Measurements from ENCODE around the gene MAT2B.

The MAT2B gene

GRCh38 chr5:163509291-163509951, 4.0 kb downstream of the MAT2B start:
- TF ChIP-seq, protein P1, sequence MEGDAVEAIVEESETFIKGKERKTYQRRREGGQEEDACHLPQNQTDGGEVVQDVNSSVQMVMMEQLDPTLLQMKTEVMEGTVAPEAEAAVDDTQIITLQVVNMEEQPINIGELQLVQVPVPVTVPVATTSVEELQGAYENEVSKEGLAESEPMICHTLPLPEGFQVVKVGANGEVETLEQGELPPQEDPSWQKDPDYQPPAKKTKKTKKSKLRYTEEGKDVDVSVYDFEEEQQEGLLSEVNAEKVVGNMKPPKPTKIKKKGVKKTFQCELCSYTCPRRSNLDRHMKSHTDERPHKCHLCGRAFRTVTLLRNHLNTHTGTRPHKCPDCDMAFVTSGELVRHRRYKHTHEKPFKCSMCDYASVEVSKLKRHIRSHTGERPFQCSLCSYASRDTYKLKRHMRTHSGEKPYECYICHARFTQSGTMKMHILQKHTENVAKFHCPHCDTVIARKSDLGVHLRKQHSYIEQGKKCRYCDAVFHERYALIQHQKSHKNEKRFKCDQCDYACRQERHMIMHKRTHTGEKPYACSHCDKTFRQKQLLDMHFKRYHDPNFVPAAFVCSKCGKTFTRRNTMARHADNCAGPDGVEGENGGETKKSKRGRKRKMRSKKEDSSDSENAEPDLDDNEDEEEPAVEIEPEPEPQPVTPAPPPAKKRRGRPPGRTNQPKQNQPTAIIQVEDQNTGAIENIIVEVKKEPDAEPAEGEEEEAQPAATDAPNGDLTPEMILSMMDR (conservative IDR thresholded peaks at IDR 0.05; ENCODE audit: low read length): no peak
- DNase-seq (ENCODE audit: low read depth): peak; percentile 70
- H3K4me3 ChIP-seq (ENCODE audit: low read length): peak overlapping the region; percentile 43

DNA sequence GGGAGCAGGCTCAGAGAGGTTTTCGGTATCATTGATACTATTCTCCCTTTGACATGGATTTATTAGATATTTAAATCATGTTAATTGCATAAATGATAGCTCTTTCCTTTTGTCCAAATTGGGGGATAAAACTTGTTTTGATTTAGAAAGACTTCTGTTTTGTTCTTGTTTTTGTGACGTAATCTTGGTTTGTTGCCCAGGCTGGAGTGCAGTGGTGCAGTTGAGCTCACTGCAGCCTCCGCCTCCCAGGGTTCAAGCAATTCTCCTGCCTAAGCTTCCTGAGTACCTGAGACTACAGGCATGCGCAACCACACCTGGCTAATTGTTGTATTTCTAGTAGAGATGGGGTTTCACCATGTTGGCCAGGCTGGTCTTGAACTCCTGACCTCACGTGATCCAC, 7.1 kb downstream of the MAT2B start:
- TF ChIP-seq, protein P1 (conservative IDR thresholded peaks at IDR 0.05; ENCODE audit: low read length): no peak
- no peak for DNase-seq (ENCODE audit: low read depth)
- H3K4me3 ChIP-seq (ENCODE audit: low read length): no peak overlapping the region

- TF ChIP-seq, protein P1 (conservative IDR thresholded peaks at IDR 0.05; ENCODE audit: low read length): no peak
- no peak overlapping the region for H3K4me3 ChIP-seq (ENCODE audit: low read length)
- no peak for DNase-seq (ENCODE audit: low read depth)
These were observed 19.7 kb downstream of the MAT2B start for GRCh38 chr5:163525096-163525495.

DNA sequence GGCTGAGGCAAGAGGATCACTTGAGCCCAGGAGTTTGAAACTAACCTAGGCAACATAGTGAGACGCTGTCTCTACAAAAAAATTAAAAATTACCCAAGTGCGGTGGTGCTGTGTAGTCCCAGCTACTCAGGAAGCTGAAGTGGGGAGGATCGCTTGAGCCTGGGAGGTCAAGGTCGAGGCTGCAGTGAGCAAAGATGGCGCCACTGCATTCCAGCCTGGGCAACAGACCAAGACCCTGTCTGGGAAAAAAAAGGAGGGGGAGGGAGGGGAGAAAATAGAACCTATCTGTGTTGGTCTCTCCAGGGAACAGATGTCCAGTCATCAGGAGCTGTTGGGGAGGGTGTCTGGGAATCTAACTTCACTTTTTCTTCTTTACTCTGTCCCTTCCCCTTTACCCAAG, 24.3 kb downstream of the MAT2B start:
- DNase-seq (ENCODE audit: low read depth): no peak
- H3K4me3 ChIP-seq (ENCODE audit: low read length): no peak overlapping the region
- TF ChIP-seq, protein P1 (conservative IDR thresholded peaks at IDR 0.05; ENCODE audit: low read length): no peak

DNA sequence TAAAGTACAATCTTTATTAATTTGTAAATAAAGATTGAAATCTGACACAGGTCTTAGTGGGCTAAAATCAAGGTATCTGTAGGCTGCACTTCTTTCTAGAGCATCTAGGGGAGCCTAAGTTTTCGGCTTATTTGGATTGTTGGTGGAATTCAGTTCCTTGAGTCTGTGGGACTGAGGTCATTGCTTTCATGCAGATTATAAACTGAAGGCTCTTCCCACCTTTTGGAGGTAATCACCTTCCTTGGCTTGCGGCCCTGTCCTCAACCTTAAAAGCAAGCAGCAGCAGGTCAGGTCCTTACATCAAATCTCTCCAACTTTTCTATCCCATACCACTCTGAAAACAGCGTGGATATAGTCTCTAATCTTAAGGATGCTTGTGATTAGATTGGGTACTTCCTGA, 25.9 kb downstream of the MAT2B start:
- DNase-seq (ENCODE audit: low read depth): no peak
- TF ChIP-seq, protein P1 (conservative IDR thresholded peaks at IDR 0.05; ENCODE audit: low read length): no peak
- no peak overlapping the region for H3K4me3 ChIP-seq (ENCODE audit: low read length)

GRCh38 chr5:163532171-163533084, 27.0 kb downstream of the MAT2B start:
- DNase-seq (ENCODE audit: low read depth): no peak
- H3K4me3 ChIP-seq (ENCODE audit: low read length): no peak overlapping the region
- TF ChIP-seq, protein P1 (conservative IDR thresholded peaks at IDR 0.05; ENCODE audit: low read length): no peak

All from AG10803 (cell line).